ENCODE results near the gene RPL7L1. TPM values are rescaled to one million over a fixed set of nuclear protein-coding genes. Genes with fewer than 3 reads are reported as not detected.

Gene RPL7L1
- total and polyA plus RNA-seq, 2 of the 13 experiments (the other 11 are each of a cell fraction or from before 2014, with no cell fraction given) = 51.6 to 179 TPM

- TF ChIP-seq, protein P1, sequence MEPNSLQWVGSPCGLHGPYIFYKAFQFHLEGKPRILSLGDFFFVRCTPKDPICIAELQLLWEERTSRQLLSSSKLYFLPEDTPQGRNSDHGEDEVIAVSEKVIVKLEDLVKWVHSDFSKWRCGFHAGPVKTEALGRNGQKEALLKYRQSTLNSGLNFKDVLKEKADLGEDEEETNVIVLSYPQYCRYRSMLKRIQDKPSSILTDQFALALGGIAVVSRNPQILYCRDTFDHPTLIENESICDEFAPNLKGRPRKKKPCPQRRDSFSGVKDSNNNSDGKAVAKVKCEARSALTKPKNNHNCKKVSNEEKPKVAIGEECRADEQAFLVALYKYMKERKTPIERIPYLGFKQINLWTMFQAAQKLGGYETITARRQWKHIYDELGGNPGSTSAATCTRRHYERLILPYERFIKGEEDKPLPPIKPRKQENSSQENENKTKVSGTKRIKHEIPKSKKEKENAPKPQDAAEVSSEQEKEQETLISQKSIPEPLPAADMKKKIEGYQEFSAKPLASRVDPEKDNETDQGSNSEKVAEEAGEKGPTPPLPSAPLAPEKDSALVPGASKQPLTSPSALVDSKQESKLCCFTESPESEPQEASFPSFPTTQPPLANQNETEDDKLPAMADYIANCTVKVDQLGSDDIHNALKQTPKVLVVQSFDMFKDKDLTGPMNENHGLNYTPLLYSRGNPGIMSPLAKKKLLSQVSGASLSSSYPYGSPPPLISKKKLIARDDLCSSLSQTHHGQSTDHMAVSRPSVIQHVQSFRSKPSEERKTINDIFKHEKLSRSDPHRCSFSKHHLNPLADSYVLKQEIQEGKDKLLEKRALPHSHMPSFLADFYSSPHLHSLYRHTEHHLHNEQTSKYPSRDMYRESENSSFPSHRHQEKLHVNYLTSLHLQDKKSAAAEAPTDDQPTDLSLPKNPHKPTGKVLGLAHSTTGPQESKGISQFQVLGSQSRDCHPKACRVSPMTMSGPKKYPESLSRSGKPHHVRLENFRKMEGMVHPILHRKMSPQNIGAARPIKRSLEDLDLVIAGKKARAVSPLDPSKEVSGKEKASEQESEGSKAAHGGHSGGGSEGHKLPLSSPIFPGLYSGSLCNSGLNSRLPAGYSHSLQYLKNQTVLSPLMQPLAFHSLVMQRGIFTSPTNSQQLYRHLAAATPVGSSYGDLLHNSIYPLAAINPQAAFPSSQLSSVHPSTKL (CRISPR knock-in tag; IDR thresholded peaks at IDR 0.05) = peak; percentile 86
- TF ChIP-seq, protein P2, sequence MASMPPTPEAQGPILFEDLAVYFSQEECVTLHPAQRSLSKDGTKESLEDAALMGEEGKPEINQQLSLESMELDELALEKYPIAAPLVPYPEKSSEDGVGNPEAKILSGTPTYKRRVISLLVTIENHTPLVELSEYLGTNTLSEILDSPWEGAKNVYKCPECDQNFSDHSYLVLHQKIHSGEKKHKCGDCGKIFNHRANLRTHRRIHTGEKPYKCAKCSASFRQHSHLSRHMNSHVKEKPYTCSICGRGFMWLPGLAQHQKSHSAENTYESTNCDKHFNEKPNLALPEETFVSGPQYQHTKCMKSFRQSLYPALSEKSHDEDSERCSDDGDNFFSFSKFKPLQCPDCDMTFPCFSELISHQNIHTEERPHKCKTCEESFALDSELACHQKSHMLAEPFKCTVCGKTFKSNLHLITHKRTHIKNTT (CRISPR knock-in tag; IDR thresholded peaks at IDR 0.05) = no peak
- TF ChIP-seq ZNF557 (CRISPR knock-in tag; IDR thresholded peaks at IDR 0.05) = 0 out of 2 replicates have a peak, but pooled peaks have one; percentile 74
- TF ChIP-seq, protein P3, sequence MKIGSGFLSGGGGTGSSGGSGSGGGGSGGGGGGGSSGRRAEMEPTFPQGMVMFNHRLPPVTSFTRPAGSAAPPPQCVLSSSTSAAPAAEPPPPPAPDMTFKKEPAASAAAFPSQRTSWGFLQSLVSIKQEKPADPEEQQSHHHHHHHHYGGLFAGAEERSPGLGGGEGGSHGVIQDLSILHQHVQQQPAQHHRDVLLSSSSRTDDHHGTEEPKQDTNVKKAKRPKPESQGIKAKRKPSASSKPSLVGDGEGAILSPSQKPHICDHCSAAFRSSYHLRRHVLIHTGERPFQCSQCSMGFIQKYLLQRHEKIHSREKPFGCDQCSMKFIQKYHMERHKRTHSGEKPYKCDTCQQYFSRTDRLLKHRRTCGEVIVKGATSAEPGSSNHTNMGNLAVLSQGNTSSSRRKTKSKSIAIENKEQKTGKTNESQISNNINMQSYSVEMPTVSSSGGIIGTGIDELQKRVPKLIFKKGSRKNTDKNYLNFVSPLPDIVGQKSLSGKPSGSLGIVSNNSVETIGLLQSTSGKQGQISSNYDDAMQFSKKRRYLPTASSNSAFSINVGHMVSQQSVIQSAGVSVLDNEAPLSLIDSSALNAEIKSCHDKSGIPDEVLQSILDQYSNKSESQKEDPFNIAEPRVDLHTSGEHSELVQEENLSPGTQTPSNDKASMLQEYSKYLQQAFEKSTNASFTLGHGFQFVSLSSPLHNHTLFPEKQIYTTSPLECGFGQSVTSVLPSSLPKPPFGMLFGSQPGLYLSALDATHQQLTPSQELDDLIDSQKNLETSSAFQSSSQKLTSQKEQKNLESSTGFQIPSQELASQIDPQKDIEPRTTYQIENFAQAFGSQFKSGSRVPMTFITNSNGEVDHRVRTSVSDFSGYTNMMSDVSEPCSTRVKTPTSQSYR (CRISPR knock-in tag; IDR thresholded peaks at IDR 0.05; ENCODE audit: borderline replicate concordance) = peak; percentile 49; the same call in 1 of the 2 replicates
- peak; percentile 95 for TF ChIP-seq RXRB (CRISPR knock-in tag; IDR thresholded peaks at IDR 0.05; ENCODE audit: borderline replicate concordance)
- TF ChIP-seq ZNF839 (CRISPR knock-in tag; IDR thresholded peaks at IDR 0.05; ENCODE audit: borderline replicate concordance) = no peak
- no peak for TF ChIP-seq USF2 (IDR thresholded peaks at IDR 0.05; ENCODE audit: low read depth, low read length)
- no peak for TF ChIP-seq USF2 (CRISPR knock-in tag; IDR thresholded peaks at IDR 0.05; ENCODE audit: borderline replicate concordance)
- TF ChIP-seq REST (IDR thresholded peaks at IDR 0.05; ENCODE audit: borderline replicate concordance in 1 of 2, low read depth in 1 of 2, low read length in 2 of 2) = no peak
- TF ChIP-seq MTA1 (CRISPR knock-in tag; IDR thresholded peaks at IDR 0.05; ENCODE audit: borderline replicate concordance) = peak; percentile 99
- peak; percentile 91 for TF ChIP-seq ZFX (CRISPR knock-in tag; IDR thresholded peaks at IDR 0.05; ENCODE audit: low read depth)
- 0 out of 2 replicates have a peak, but pooled peaks have one; percentile 77 for TF ChIP-seq ZBTB42 (CRISPR knock-in tag; IDR thresholded peaks at IDR 0.05)
- peak; percentile 89 for TF ChIP-seq BCL6 (CRISPR knock-in tag; IDR thresholded peaks at IDR 0.05)
- TF ChIP-seq SMARCE1 (IDR thresholded peaks at IDR 0.05; ENCODE audit: borderline replicate concordance) = no peak
These were observed 59.8 kb downstream of the RPL7L1 start (continued) for GRCh38 chr6:42938987-42939809.
